ENCODE measurements around the gene PPP1R12C.

GRCh38 chr19:55053735-55054134 is 63.7 kb downstream of the PPP1R12C start:
- TF ChIP-seq POLR2A (IDR thresholded peaks at IDR 0.05) (no peak), CTCF (IDR thresholded peaks at IDR 0.05) (no peak), POLR2AphosphoS5 (IDR thresholded peaks at IDR 0.05) (no peak)

Measured in breast epithelium (tissue), 3 donors.